A549 (cell line): ENCODE measurements around the gene C2orf69. TPM values are rescaled to one million over a fixed set of nuclear protein-coding genes. Genes with fewer than 3 reads are reported as not detected.
A peak's percentile ranks its signal among the peaks of the same experiment; 100 is the strongest.

Source experiments
- ATAC-seq, 2 experiments: fragments of 200-7000 bp in 1 of 2; fragments of >200 bp in 1 of 2; cut with Nextera tagmentation in 1 of 2; cut with Tn5 transposase in 1 of 2; 3 replicates each; pipeline versions ENCODE4 v1.8.0 to v1.9.1; 2018 to 2020; ENCODE audit warnings: mild to moderate bottlenecking in 1 of 2, moderate library complexity in 1 of 2
- CTCF ChIA-PET: fragments of 300-600 bp; sonication (Branson Sonifier 250); formaldehyde crosslinking; extraction: SDS; loops from one replicate; lab custom pipeline; 2021; ENCODE audit warnings: antibody characterized with exemption, inconsistent platforms; lab: Yijun Ruan, JAX
- POLR2A ChIA-PET: fragments of 350-600 bp; formaldehyde crosslinking; extraction: SDS; loops from one replicate; lab custom pipeline; 2021; ENCODE audit warnings: antibody characterized with exemption, inconsistent platforms; lab: Yijun Ruan, JAX
- DNase-seq, 2 experiments: peaks; one replicate each; pipeline versions ENCODE4 v3.0.0 to v3.0.0-alpha.2; 2011 to 2016; ENCODE audit warnings: low read depth in 1 of 2, low spot score in 1 of 2
- FAIRE-seq: peaks from 2 replicates; lab custom pipeline; 2011; peaks lifted over from hg19 to GRCh38; lab: Jason Lieb, UNC
- H3K27ac ChIP-seq, 2 experiments: fragments of >200 bp; sonication (Bioruptor Twin); formaldehyde crosslinking; 3 replicates each; pipeline ENCODE4 v1.5.1; 2016 to 2017
- H3K4me1 ChIP-seq: fragments of >200 bp; sonication (Bioruptor Twin); formaldehyde crosslinking; 3 replicates; pipeline ENCODE4 v1.6.1; 2016
- H3K4me2 ChIP-seq: fragments of >200 bp; sonication (Bioruptor Twin); formaldehyde crosslinking; 3 replicates; pipeline ENCODE4 v1.6.1; 2016
- H3K4me3 ChIP-seq: fragments of >200 bp; sonication (Bioruptor Twin); formaldehyde crosslinking; 3 replicates; pipeline ENCODE4 v1.5.1; 2016
- H3K9me3 ChIP-seq: fragments of >200 bp; sonication (Bioruptor Twin); formaldehyde crosslinking; 3 replicates; pipeline ENCODE4 v1.6.1; 2016
- CHD4 ChIP-seq: fragments of 200-600 bp; sonication (generic); IDR thresholded peaks from 2 replicates; pipeline ENCODE4 v1.6.1; 2016; ENCODE audit warnings: antibody characterized with exemption, mild to moderate bottlenecking, borderline replicate concordance
- CTCF ChIP-seq: fragments of >200 bp; sonication (Bioruptor Twin); formaldehyde crosslinking; IDR thresholded peaks from 3 replicates; pipeline ENCODE4 v1.5.1; 2016
- EHF ChIP-seq: fragments of 250-450 bp; sonication (Bioruptor Pico); IDR thresholded peaks from 2 replicates; pipeline ENCODE4 v1.5.0; 2020; ENCODE audit warnings: mild to moderate bottlenecking
- ELK1 ChIP-seq: fragments of 150-350 bp; IDR thresholded peaks from 2 replicates; pipeline ENCODE4 v1.6.1; 2014; ENCODE audit warnings: low read depth, mild to moderate bottlenecking, low read length
- ESRRA ChIP-seq: fragments of 150-350 bp; IDR thresholded peaks from 2 replicates; pipeline ENCODE4 v1.6.1; 2014; ENCODE audit warnings: mild to moderate bottlenecking, low read length, borderline replicate concordance
- FOSL2 ChIP-seq, 2 experiments: fragments of 450-650 bp in 1 of 2; fragments of >200 bp in 1 of 2; sonication (Bioruptor Twin) in 1 of 2; formaldehyde crosslinking; IDR thresholded peaks; 2 replicates each; pipeline versions ENCODE4 v1.5.0 to v1.6.1; 2016 to 2020; ENCODE audit warnings: mild to moderate bottlenecking in 1 of 2, moderate library complexity in 1 of 2
- GATA3 ChIP-seq: IDR thresholded peaks from 2 replicates; pipeline ENCODE4 v1.6.1; 2012; ENCODE audit warnings: borderline replicate concordance
- HOXA7 ChIP-seq: fragments of 250-450 bp; sonication (Bioruptor Pico); IDR thresholded peaks from 2 replicates; pipeline ENCODE4 v1.5.0; 2020; ENCODE audit warnings: mild to moderate bottlenecking, moderate library complexity
- JUN ChIP-seq, 2 experiments: fragments of >200 bp; sonication (Bioruptor Twin); formaldehyde crosslinking; IDR thresholded peaks; 2 replicates in 1 of 2; 3 replicates in 1 of 2; pipeline ENCODE4 v1.6.1; 2016 to 2017
- MAFK ChIP-seq: fragments of 450-650 bp; IDR thresholded peaks from 2 replicates; pipeline ENCODE4 v1.6.1; 2014; ENCODE audit not compliant: partially characterized antibody
- NPAS2 ChIP-seq: fragments of 250-450 bp; sonication (Bioruptor Pico); IDR thresholded peaks from 2 replicates; pipeline ENCODE4 v1.8.0; 2022; ENCODE audit warnings: mild to moderate bottlenecking, moderate library complexity, borderline replicate concordance
- PBX3 ChIP-seq: IDR thresholded peaks from 2 replicates; pipeline ENCODE4 v1.6.1; 2012
- POLR2A ChIP-seq: IDR thresholded peaks from 2 replicates; pipeline ENCODE4 v1.6.1; 2012; ENCODE audit warnings: mild to moderate bottlenecking, low read length
- REST ChIP-seq: fragments of 200-600 bp; sonication (generic); IDR thresholded peaks from 2 replicates; pipeline ENCODE4 v1.6.1; 2016; ENCODE audit warnings: antibody characterized with exemption, mild to moderate bottlenecking, moderate library complexity
- RFX5 ChIP-seq: fragments of 450-650 bp; IDR thresholded peaks from 2 replicates; pipeline ENCODE4 v1.7.1; 2014; ENCODE audit warnings: antibody characterized with exemption, mild to moderate bottlenecking, moderate library complexity
- RNF2 ChIP-seq: fragments of 200-600 bp; sonication (generic); IDR thresholded peaks from 2 replicates; pipeline ENCODE4 v1.6.1; 2016; ENCODE audit warnings: low read depth, mild to moderate bottlenecking, antibody characterized with exemption, moderate library complexity, borderline replicate concordance
- SMC3 ChIP-seq: fragments of >200 bp; sonication (Bioruptor Twin); formaldehyde crosslinking; IDR thresholded peaks from 3 replicates; pipeline ENCODE4 v1.6.1; 2018; ENCODE audit warnings: inconsistent platforms
- SREBF2 ChIP-seq: fragments of 450-650 bp; IDR thresholded peaks from 2 replicates; pipeline ENCODE4 v1.6.1; 2014; ENCODE audit warnings: mild to moderate bottlenecking, moderate library complexity
- TP53 ChIP-seq: fragments of 250-450 bp; sonication (Bioruptor Pico); IDR thresholded peaks from 2 replicates; pipeline ENCODE4 v1.5.0; 2021; ENCODE audit warnings: mild to moderate bottlenecking, moderate library complexity
- ZC3H11A ChIP-seq: fragments of 450-650 bp; IDR thresholded peaks from 2 replicates; pipeline ENCODE4 v1.6.1; 2014; ENCODE audit warnings: antibody characterized with exemption, mild to moderate bottlenecking
- ZSCAN20 ChIP-seq: fragments of 250-450 bp; sonication (Bioruptor Pico); IDR thresholded peaks from 2 replicates; pipeline ENCODE4 v1.8.0; 2022; ENCODE audit warnings: mild to moderate bottlenecking, moderate library complexity
- WGBS: methylation state at CpG from one replicate; pipeline ENCODE4 v1.1.6; 2017; ENCODE audit errors: missing lambda C conversion rate; 5-methylcytosine and 5-hydroxymethylcytosine counted together
- polyA plus RNA-seq, 4 experiments: library from polyadenylated mRNA; depleted of rRNA in 3 of 4; stranded (reverse); fragments of >200 nt; fragmentation: RNase III in 1 of 4; extraction: RNeasy Plus Mini Kit Qiagen cat#74134 plus additional on column Dnase treatment in 1 of 4; gene quantifications; 2 replicates in 3 of 4; 3 replicates in 1 of 4; pipeline ENCODE4 v1.2.3, GENCODE V29; 2011 to 2017

C2orf69 gene
- polyA plus RNA-seq, 2 of the 4 experiments (the other 2 are of a cell fraction) = 9.3 to 9.9 TPM

GRCh38 chr2:199950396-199950795, 39.3 kb downstream of the C2orf69 start:
- 94% methylated on average over 5 of the region's 5 CpGs for WGBS
- CTCF ChIA-PET = interaction anchor here (2.3 kb wide), 1 partner anchor 10 kb away, joined by 7 read pairs; no protein-coding TSS in a partner anchor
- TF ChIP-seq POLR2A (0 out of 2 replicates have a peak, but pooled peaks have one; percentile 16), ZC3H11A (no peak)

GRCh38 chr2:199951023-199951422, 39.9 kb downstream of the C2orf69 start:
- Histone ChIP-seq H3K4me3 (no peak overlapping the region), H3K27ac (no peak overlapping the region), H3K4me1 (peaks cover 10% of the 10 kb centered on the region; the same call in 2 of the 3 replicates), H3K4me2 (no peak overlapping the region), H3K9me3 (no peaks in the 10 kb centered on the region)
- CTCF ChIA-PET = interaction anchor here (2.3 kb wide), 1 partner anchor 11 kb away, joined by 7 read pairs; no protein-coding TSS in a partner anchor
- no peak for ATAC-seq
- no peak for DNase-seq
- 80% methylated on average over 1 of the region's 1 CpG for WGBS
- no peak for FAIRE-seq
- POLR2A ChIA-PET = no interaction called here
- TF ChIP-seq SREBF2 (no peak), NPAS2 (no peak)

More at GRCh38 chr2:199950396-199950795, 39.3 kb downstream of the C2orf69 start:
- Histone ChIP-seq H3K4me2 (no peak overlapping the region), H3K4me1 (peaks cover 10% of the 10 kb centered on the region; the same call in 2 of the 3 replicates), H3K9me3 (no peaks in the 10 kb centered on the region), H3K27ac (no peak overlapping the region), H3K4me3 (no peak overlapping the region)
- FAIRE-seq (no peak), ATAC-seq (no peak), DNase-seq (no peak)
- POLR2A ChIA-PET = no interaction called here

- TF ChIP-seq CHD4 (no peak), SMC3 (no peak), CTCF (no peak), JUN (IDR thresholded peaks at IDR 0.05) (no peak), RFX5 (no peak), RNF2 (no peak), HOXA7 (CRISPR knock-in tag) (no peak), MAFK (no peak), EHF (CRISPR knock-in tag) (no peak), ESRRA (no peak)
- TF ChIP-seq, all 56 proteins: peak for 0
- POLR2A ChIA-PET = interaction anchor here (0.8 kb wide), 1 partner anchor 44 kb away, joined by 3 read pairs; the partner anchor contains the start of gene C2orf69
- peak; percentile 80 to 85 for ATAC-seq
- WGBS = 1% methylated on average over 13 of the region's 13 CpGs
- CTCF ChIA-PET = interaction anchor here (0.8 to 1.1 kb wide), 2 partner anchors 9 to 24 kb away, joined by 3 to 4 read pairs; no protein-coding TSS in a partner anchor
- peaks cover 21% of the 10 kb centered on the region for H3K4me1 ChIP-seq
- peak overlapping the region; percentile 98 to 100 for H3K27ac ChIP-seq
- H3K9me3 ChIP-seq = no peaks in the 10 kb centered on the region
- peak overlapping the region; percentile 99 for H3K4me2 ChIP-seq
- peak overlapping the region; percentile 98 for H3K4me3 ChIP-seq
- FAIRE-seq = no peak
- DNase-seq = no peak
Measured at GRCh38 chr2:199955007-199955338, 43.9 kb downstream of the C2orf69 start.

GRCh38 chr2:199955339-199956061, 44.4 kb downstream of the C2orf69 start, which contains the start of the genes MAIP1 and TYW5:
MAIP1 (plus strand) TSS chr2:199955582; CDS start chr2:199955799, 217 bp downstream.
TYW5 (minus strand) TSS chr2:199955491; CDS start chr2:199955470, 21 bp downstream.
- DNase-seq (peak; percentile 92), FAIRE-seq (no peak), ATAC-seq (peak; percentile 95)
- Histone ChIP-seq H3K27ac (peak within 1 kb of the TSS; percentile 98 to 100), H3K4me3 (peak within 1 kb of the TSS; percentile 98), H3K4me1 (peaks cover 21% of the 10 kb centered on the region), H3K9me3 (no peaks in the 10 kb centered on the region), H3K4me2 (peak within 1 kb of the TSS; percentile 99)
- POLR2A ChIA-PET = interaction anchor here (0.8 kb wide), 1 partner anchor 44 kb away, joined by 3 read pairs; the partner anchor contains the start of gene C2orf69
- CTCF ChIA-PET = interaction anchor here (0.8 to 1.1 kb wide), 4 partner anchors 9 to 25 kb away, joined by 3 to 4 read pairs (median 3); no protein-coding TSS in a partner anchor
- WGBS = under 1% methylated on average over 43 of the region's 64 CpGs
- TF ChIP-seq ELK1 = no peak
- peak; percentile 21; the same call in 1 of the 2 replicates for TF ChIP-seq REST
- peak; percentile 27; the same call in 1 of the 2 replicates for TF ChIP-seq GATA3
- TF ChIP-seq TP53 = 0 out of 2 replicates have a peak, but pooled peaks have one; percentile 36
- no peak for TF ChIP-seq FOSL2 (IDR thresholded peaks at IDR 0.05)
- TF ChIP-seq FOSL2 (CRISPR knock-in tag; IDR thresholded peaks at IDR 0.05) = 0 out of 2 replicates have a peak, but pooled peaks have one; percentile 41
- TF ChIP-seq ZSCAN20 (CRISPR knock-in tag) = no peak
- TF ChIP-seq PBX3 = peak; percentile 61; the same call in 1 of the 2 replicates
- peak; percentile 23; the same call in 1 of the 2 replicates for TF ChIP-seq ZC3H11A
